GM12878 (cell line): ENCODE results near the gene SRRM2. TPM values are rescaled to one million over a fixed set of nuclear protein-coding genes. Genes with fewer than 3 reads are reported as not detected.
A peak's percentile ranks its signal among the peaks of the same experiment; 100 is the strongest.

ENCODE experiments used
- BMI1 ChIP-seq: fragments of 450-650 bp; IDR thresholded peaks from 2 replicates; pipeline ENCODE4 v1.6.1; 2016; ENCODE audit warnings: mild to moderate bottlenecking, moderate library complexity, borderline replicate concordance
- DPF2 ChIP-seq: fragments of 450-650 bp; IDR thresholded peaks from 2 replicates; pipeline ENCODE4 v1.6.1; 2017; ENCODE audit warnings: mild to moderate bottlenecking
- EED ChIP-seq: sonication (generic); IDR thresholded peaks from 2 replicates; pipeline ENCODE4 v1.6.1; 2016; ENCODE audit warnings: antibody characterized with exemption, low read depth
- ELK1 ChIP-seq: IDR thresholded peaks from 2 replicates; pipeline ENCODE4 v1.6.1; 2012; ENCODE audit warnings: low read depth, low read length, improper control_type of control experiment
- FOXM1 ChIP-seq: IDR thresholded peaks from 2 replicates; pipeline ENCODE4 v1.6.1; 2012; ENCODE audit warnings: low read depth, mild to moderate bottlenecking, inconsistent platforms, low read length, moderate library complexity
- GATAD2B ChIP-seq: fragments of 450-650 bp; conservative IDR thresholded peaks from 2 replicates; pipeline ENCODE4 v1.6.1; 2017; ENCODE audit warnings: low read depth, mild to moderate bottlenecking, moderate library complexity
- HDGF ChIP-seq: fragments of 450-650 bp; IDR thresholded peaks from 2 replicates; pipeline ENCODE4 v1.6.1; 2016; ENCODE audit warnings: antibody characterized with exemption
- MXI1 ChIP-seq: fragments of 150-350 bp; IDR thresholded peaks from 2 replicates; pipeline ENCODE4 v1.6.1; 2011; ENCODE audit warnings: low read depth, mild to moderate bottlenecking, inconsistent platforms, low read length, improper control_type of control experiment
- NBN ChIP-seq: fragments of 450-650 bp; IDR thresholded peaks from 2 replicates; pipeline ENCODE4 v1.6.1; 2016
- NR2C2 ChIP-seq: IDR thresholded peaks from 2 replicates; pipeline ENCODE4 v1.6.1; 2011; ENCODE audit warnings: borderline replicate concordance, low read depth; ENCODE audit not compliant: control insufficient read depth, insufficient read length
- RBBP5 ChIP-seq: fragments of 200-600 bp; sonication (generic); conservative IDR thresholded peaks from 2 replicates; pipeline ENCODE4 v1.6.1; 2016
- SIN3A ChIP-seq: IDR thresholded peaks from 2 replicates; pipeline ENCODE4 v1.6.1; 2012; ENCODE audit warnings: low read depth, low read length, improper control_type of control experiment
- SMC3 ChIP-seq: IDR thresholded peaks from 2 replicates; pipeline ENCODE4 v1.6.1; 2011; ENCODE audit warnings: low read length, improper control_type of control experiment, borderline replicate concordance
- TBL1XR1 ChIP-seq: IDR thresholded peaks from 2 replicates; pipeline ENCODE4 v1.6.1; 2012; ENCODE audit warnings: low read depth, low read length, improper control_type of control experiment
- YY1 ChIP-seq: IDR thresholded peaks from 2 replicates; pipeline ENCODE4 v1.6.1; 2011; ENCODE audit warnings: low read depth, mild to moderate bottlenecking, low read length
- polyA plus RNA-seq, 11 experiments: library from polyadenylated mRNA; depleted of rRNA in 4 of 11; unstranded in 6 of 11; stranded (reverse) in 5 of 11; fragments of >200 nt; fragmentation: Nextera tagmentation in 4 of 11; fragmentation: Illumina TruSeq in 1 of 11; extraction: Ambion mirVana in 4 of 11; extraction: Trizol in 1 of 11; gene quantifications; 1 replicate in 1 of 11; 2 replicates in 10 of 11; pipeline versions ENCODE4 v1.2.1 to v1.2.3, GENCODE V29; 2011 to 2016; ENCODE audit warnings: inconsistent platforms in 2 of 11, missing spikeins in 2 of 11, low read depth in 1 of 11
- total RNA-seq, 4 experiments: library from RNA; depleted of rRNA in 3 of 4; stranded (reverse); fragments of >200 nt in 3 of 4; fragmentation: Illumina TruSeq in 1 of 4; extraction: Trizol in 1 of 4; gene quantifications; 2 replicates each; pipeline versions ENCODE4 v1.2.1 to v1.2.3, GENCODE V29; 2013 to 2021
- TF ChIP-seq, protein P1 (sequence below): fragments of 450-650 bp; IDR thresholded peaks from 2 replicates; pipeline ENCODE4 v1.6.1; 2017; ENCODE audit warnings: mild to moderate bottlenecking, low read depth, inconsistent platforms; ENCODE audit not compliant: poor library complexity, severe bottlenecking
- TF ChIP-seq, protein P2 (sequence below): fragments of 450-650 bp; IDR thresholded peaks from 2 replicates; pipeline ENCODE4 v1.6.1; 2018; ENCODE audit warnings: mild to moderate bottlenecking, low read depth, moderate library complexity; ENCODE audit not compliant: partially characterized antibody
- TF ChIP-seq, protein P3 (sequence below): fragments of 450-650 bp; IDR thresholded peaks from 2 replicates; pipeline ENCODE4 v1.6.1; 2017; ENCODE audit warnings: mild to moderate bottlenecking, moderate library complexity
- TF ChIP-seq, protein P4 (sequence below): IDR thresholded peaks from 2 replicates; pipeline ENCODE4 v1.6.1; 2012; ENCODE audit warnings: low read depth, low read length, improper control_type of control experiment

Gene SRRM2
- total and polyA plus RNA-seq, 10 of the 15 experiments (the other 5 are each of a cell fraction or from before 2014, with no cell fraction given): 30.1 to 502 (median 196) TPM

DNA sequence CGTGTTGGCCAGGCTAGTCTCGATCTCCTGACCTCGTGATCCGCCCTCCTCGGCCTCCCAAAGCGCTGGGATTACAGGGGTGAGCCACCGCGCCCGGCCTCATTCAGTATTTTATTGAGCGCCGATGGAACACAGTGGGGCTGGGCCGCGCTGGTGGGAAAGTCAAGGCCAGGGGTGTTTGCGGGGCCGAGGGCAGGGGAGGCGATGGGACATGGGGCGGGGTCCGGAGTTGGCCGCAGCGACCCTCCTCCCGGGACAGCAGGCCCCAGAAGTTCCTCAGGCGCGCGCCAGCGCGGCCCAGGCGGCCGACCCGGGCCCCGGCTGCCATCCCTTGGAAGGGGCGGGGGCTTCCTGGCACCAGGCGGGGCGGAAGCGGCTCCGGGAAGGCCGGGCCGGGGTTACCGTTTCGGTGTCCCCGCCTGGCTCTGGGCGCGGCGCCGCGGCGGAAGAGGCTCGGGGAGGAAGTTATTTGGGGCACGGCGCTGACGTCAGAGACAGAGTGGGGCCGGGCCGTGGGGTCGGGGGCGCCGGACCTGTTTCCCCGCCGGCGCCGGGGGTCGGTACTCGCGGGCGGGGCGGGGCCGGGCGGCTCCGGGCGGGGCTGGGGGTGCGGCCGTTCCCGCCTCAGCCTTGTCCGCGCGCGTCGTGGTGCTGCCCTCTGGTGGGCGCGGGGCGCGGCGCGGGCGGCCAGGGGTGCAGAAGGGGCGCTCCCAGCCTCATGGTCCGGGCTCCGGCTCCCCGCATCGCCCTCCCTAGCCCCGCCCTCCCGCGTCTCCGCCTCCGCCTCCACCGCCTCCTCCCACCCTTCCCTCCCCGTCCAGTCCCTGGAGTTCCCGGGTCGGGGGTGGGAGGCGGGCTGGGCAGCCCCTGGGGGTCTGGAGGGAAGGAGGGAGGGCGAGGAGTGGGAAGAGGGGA, 31.5 kb upstream of the SRRM2 start (continued):
- TF ChIP-seq, protein P1, sequence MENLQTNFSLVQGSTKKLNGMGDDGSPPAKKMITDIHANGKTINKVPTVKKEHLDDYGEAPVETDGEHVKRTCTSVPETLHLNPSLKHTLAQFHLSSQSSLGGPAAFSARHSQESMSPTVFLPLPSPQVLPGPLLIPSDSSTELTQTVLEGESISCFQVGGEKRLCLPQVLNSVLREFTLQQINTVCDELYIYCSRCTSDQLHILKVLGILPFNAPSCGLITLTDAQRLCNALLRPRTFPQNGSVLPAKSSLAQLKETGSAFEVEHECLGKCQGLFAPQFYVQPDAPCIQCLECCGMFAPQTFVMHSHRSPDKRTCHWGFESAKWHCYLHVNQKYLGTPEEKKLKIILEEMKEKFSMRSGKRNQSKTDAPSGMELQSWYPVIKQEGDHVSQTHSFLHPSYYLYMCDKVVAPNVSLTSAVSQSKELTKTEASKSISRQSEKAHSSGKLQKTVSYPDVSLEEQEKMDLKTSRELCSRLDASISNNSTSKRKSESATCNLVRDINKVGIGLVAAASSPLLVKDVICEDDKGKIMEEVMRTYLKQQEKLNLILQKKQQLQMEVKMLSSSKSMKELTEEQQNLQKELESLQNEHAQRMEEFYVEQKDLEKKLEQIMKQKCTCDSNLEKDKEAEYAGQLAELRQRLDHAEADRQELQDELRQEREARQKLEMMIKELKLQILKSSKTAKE: no peak
- no peak for TF ChIP-seq RBBP5
- peak; percentile 53; the same call in 1 of the 2 replicates for TF ChIP-seq DPF2
- TF ChIP-seq GATAD2B: peak; percentile 77; the same call in 1 of the 2 replicates
- peak; percentile 41; the same call in 1 of the 2 replicates for TF ChIP-seq SMC3
- 0 out of 2 replicates have a peak, but pooled peaks have one; percentile 26 for TF ChIP-seq ELK1
- no peak for TF ChIP-seq BMI1
- 0 out of 2 replicates have a peak, but pooled peaks have one; percentile 40 for TF ChIP-seq NBN
- no peak for TF ChIP-seq EED
- TF ChIP-seq HDGF: no peak
- TF ChIP-seq NR2C2: no peak
- TF ChIP-seq MXI1: 0 out of 2 replicates have a peak, but pooled peaks have one; percentile 28
- TF ChIP-seq SIN3A: peak; percentile 76
- TF ChIP-seq, protein P2, sequence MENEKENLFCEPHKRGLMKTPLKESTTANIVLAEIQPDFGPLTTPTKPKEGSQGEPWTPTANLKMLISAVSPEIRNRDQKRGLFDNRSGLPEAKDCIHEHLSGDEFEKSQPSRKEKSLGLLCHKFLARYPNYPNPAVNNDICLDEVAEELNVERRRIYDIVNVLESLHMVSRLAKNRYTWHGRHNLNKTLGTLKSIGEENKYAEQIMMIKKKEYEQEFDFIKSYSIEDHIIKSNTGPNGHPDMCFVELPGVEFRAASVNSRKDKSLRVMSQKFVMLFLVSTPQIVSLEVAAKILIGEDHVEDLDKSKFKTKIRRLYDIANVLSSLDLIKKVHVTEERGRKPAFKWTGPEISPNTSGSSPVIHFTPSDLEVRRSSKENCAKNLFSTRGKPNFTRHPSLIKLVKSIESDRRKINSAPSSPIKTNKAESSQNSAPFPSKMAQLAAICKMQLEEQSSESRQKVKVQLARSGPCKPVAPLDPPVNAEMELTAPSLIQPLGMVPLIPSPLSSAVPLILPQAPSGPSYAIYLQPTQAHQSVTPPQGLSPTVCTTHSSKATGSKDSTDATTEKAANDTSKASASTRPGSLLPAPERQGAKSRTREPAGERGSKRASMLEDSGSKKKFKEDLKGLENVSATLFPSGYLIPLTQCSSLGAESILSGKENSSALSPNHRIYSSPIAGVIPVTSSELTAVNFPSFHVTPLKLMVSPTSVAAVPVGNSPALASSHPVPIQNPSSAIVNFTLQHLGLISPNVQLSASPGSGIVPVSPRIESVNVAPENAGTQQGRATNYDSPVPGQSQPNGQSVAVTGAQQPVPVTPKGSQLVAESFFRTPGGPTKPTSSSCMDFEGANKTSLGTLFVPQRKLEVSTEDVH: no peak
- TF ChIP-seq, protein P3, sequence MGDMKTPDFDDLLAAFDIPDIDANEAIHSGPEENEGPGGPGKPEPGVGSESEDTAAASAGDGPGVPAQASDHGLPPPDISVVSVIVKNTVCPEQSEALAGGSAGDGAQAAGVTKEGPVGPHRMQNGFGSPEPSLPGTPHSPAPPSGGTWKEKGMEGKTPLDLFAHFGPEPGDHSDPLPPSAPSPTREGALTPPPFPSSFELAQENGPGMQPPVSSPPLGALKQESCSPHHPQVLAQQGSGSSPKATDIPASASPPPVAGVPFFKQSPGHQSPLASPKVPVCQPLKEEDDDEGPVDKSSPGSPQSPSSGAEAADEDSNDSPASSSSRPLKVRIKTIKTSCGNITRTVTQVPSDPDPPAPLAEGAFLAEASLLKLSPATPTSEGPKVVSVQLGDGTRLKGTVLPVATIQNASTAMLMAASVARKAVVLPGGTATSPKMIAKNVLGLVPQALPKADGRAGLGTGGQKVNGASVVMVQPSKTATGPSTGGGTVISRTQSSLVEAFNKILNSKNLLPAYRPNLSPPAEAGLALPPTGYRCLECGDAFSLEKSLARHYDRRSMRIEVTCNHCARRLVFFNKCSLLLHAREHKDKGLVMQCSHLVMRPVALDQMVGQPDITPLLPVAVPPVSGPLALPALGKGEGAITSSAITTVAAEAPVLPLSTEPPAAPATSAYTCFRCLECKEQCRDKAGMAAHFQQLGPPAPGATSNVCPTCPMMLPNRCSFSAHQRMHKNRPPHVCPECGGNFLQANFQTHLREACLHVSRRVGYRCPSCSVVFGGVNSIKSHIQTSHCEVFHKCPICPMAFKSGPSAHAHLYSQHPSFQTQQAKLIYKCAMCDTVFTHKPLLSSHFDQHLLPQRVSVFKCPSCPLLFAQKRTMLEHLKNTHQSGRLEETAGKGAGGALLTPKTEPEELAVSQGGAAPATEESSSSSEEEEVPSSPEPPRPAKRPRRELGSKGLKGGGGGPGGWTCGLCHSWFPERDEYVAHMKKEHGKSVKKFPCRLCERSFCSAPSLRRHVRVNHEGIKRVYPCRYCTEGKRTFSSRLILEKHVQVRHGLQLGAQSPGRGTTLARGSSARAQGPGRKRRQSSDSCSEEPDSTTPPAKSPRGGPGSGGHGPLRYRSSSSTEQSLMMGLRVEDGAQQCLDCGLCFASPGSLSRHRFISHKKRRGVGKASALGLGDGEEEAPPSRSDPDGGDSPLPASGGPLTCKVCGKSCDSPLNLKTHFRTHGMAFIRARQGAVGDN: peak; percentile 62; the same call in 1 of the 2 replicates
- TF ChIP-seq TBL1XR1: 0 out of 2 replicates have a peak, but pooled peaks have one; percentile 13
- no peak for TF ChIP-seq FOXM1
- TF ChIP-seq, protein P4, sequence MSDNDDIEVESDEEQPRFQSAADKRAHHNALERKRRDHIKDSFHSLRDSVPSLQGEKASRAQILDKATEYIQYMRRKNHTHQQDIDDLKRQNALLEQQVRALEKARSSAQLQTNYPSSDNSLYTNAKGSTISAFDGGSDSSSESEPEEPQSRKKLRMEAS: 0 out of 2 replicates have a peak, but pooled peaks have one; percentile 44
- TF ChIP-seq YY1: peak; percentile 80
